ENCODE measurements around the gene PID1. TPM values are rescaled to one million over a fixed set of nuclear protein-coding genes. Genes with fewer than 3 reads are reported as not detected.

Gene PID1
- total RNA-seq, 1 donor from 2014 or later, result 0.95 TPM

- DNase-seq (ENCODE audit: low spot score), result no peak
- Mint-ChIP-seq H3K4me3 (ENCODE audit: unreplicated experiment) (no peak overlapping the region), H3K27me3 (ENCODE audit: low read depth) (peaks cover 7% of the 10 kb centered on the region), H3K27ac (ENCODE audit: unreplicated experiment) (no peak overlapping the region), H3K9me3 (ENCODE audit: low read depth) (peaks cover 2% of the 10 kb centered on the region), H3K4me1 (ENCODE audit: low read depth) (no peaks in the 10 kb centered on the region), H3K36me3 (ENCODE audit: low read depth) (no peaks in the 10 kb centered on the region)
- no peak for TF ChIP-seq CTCF (IDR thresholded peaks at IDR 0.05)
These were observed 29.7 kb upstream of the PID1 start for GRCh38 chr2:229300790-229301189.

- Mint-ChIP-seq H3K27me3 (ENCODE audit: low read depth) (peaks cover 7% of the 10 kb centered on the region), H3K36me3 (ENCODE audit: low read depth) (no peaks in the 10 kb centered on the region), H3K4me3 (ENCODE audit: unreplicated experiment) (no peak overlapping the region), H3K27ac (ENCODE audit: unreplicated experiment) (no peak overlapping the region), H3K9me3 (ENCODE audit: low read depth) (peaks cover 2% of the 10 kb centered on the region), H3K4me1 (ENCODE audit: low read depth) (no peaks in the 10 kb centered on the region)
- DNase-seq (ENCODE audit: low spot score), result no peak
- no peak for TF ChIP-seq CTCF (IDR thresholded peaks at IDR 0.05)
These were observed 29.3 kb upstream of the PID1 start for GRCh38 chr2:229300371-229300770.

- TF ChIP-seq CTCF (IDR thresholded peaks at IDR 0.05), result no peak
- H3K27ac Mint-ChIP-seq (ENCODE audit: unreplicated experiment), result no peak overlapping the region
- H3K9me3 Mint-ChIP-seq (ENCODE audit: low read depth), result peaks cover 2% of the 10 kb centered on the region
- peaks cover 7% of the 10 kb centered on the region for H3K27me3 Mint-ChIP-seq (ENCODE audit: low read depth)
- no peaks in the 10 kb centered on the region for H3K36me3 Mint-ChIP-seq (ENCODE audit: low read depth)
- no peaks in the 10 kb centered on the region for H3K4me1 Mint-ChIP-seq (ENCODE audit: low read depth)
- H3K4me3 Mint-ChIP-seq (ENCODE audit: unreplicated experiment), result no peak overlapping the region
- no peak for DNase-seq (ENCODE audit: low spot score)
These were observed 26.2 kb upstream of the PID1 start for GRCh38 chr2:229297247-229297646.

GRCh38 chr2:229296536-229296935, 25.4 kb upstream of the PID1 start:
- no peak overlapping the region for H3K27ac Mint-ChIP-seq (ENCODE audit: unreplicated experiment)

GRCh38 chr2:229296016-229296415, 24.9 kb upstream of the PID1 start:
- no peak for TF ChIP-seq CTCF (IDR thresholded peaks at IDR 0.05)
- H3K27me3 Mint-ChIP-seq (ENCODE audit: low read depth), result peaks cover 7% of the 10 kb centered on the region
- H3K4me3 Mint-ChIP-seq (ENCODE audit: unreplicated experiment), result no peak overlapping the region
- no peaks in the 10 kb centered on the region for H3K36me3 Mint-ChIP-seq (ENCODE audit: low read depth)
- no peak for DNase-seq (ENCODE audit: low spot score)
- no peak overlapping the region for H3K27ac Mint-ChIP-seq (ENCODE audit: unreplicated experiment)
- H3K9me3 Mint-ChIP-seq (ENCODE audit: low read depth), result peaks cover 3% of the 10 kb centered on the region
- no peaks in the 10 kb centered on the region for H3K4me1 Mint-ChIP-seq (ENCODE audit: low read depth)

More at GRCh38 chr2:229296536-229296935, 25.4 kb upstream of the PID1 start:
- Mint-ChIP-seq H3K9me3 (ENCODE audit: low read depth) (peaks cover 2% of the 10 kb centered on the region), H3K4me1 (ENCODE audit: low read depth) (no peaks in the 10 kb centered on the region), H3K36me3 (ENCODE audit: low read depth) (no peaks in the 10 kb centered on the region), H3K4me3 (ENCODE audit: unreplicated experiment) (no peak overlapping the region), H3K27me3 (ENCODE audit: low read depth) (peaks cover 7% of the 10 kb centered on the region)
- no peak for TF ChIP-seq CTCF (IDR thresholded peaks at IDR 0.05)
- no peak for DNase-seq (ENCODE audit: low spot score)
